Measurements from ENCODE around the gene MACF1. TPM values are rescaled to one million over a fixed set of nuclear protein-coding genes. Genes with fewer than 3 reads are reported as not detected.

MACF1 gene
- total and polyA plus RNA-seq, 5 donors from 2014 or later = 21.8 to 431 (median 26.2) TPM

DNA sequence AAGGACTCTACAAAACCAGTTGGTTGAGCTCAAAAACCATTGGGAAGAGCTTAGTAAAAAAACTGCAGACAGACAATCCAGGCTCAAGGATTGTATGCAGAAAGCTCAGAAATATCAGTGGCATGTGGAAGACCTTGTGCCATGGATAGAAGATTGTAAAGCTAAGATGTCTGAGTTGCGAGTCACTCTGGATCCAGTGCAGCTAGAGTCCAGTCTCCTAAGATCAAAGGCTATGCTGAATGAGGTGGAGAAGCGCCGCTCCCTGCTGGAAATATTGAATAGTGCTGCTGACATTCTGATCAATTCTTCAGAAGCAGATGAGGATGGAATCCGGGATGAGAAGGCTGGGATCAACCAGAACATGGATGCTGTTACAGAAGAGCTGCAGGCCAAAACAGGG is 183.0 kb downstream of the MACF1 start:
- H3K36me3 ChIP-seq (ENCODE audit: control insufficient read depth, insufficient read depth, low read length) = peaks cover 83% of the 10 kb centered on the region
- peak overlapping the region in 2 of 3 donors; percentile 52 to 75 for H3K27ac Mint-ChIP-seq
- no peaks in the 10 kb centered on the region for H3K27me3 ChIP-seq (ENCODE audit: control insufficient read depth, insufficient read depth, low read length)
- H3K4me1 Mint-ChIP-seq = peaks cover 11 to 36% (median 18%) of the 10 kb centered on the region in 4 donors
- ATAC-seq (ENCODE audit: low read depth in 2 of 2) (no peak), DNase-seq (no peak)
- no peaks in the 10 kb centered on the region for H3K27me3 Mint-ChIP-seq
- no peaks in the 10 kb centered on the region for H3K9me3 ChIP-seq (ENCODE audit: control insufficient read depth in 2 of 2, low read length in 2 of 2)
- no peaks in the 10 kb centered on the region for H3K9me3 Mint-ChIP-seq
- H3K4me3 Mint-ChIP-seq = no peak overlapping the region
- no peak overlapping the region for H3K27ac ChIP-seq (ENCODE audit: insufficient read depth, low read length, poor library complexity, severe bottlenecking)
- H3K4me3 ChIP-seq (ENCODE audit: low read depth, low read length) = no peak overlapping the region
- no peaks in the 10 kb centered on the region for H3K4me1 ChIP-seq (ENCODE audit: control insufficient read depth, insufficient read depth, low read length, poor library complexity, severe bottlenecking)
- peaks cover 52% of the 10 kb centered on the region for H3K36me3 Mint-ChIP-seq

GRCh38 chr1:39391691-39392679 is 187.5 kb downstream of the MACF1 start:
- H3K27ac ChIP-seq (ENCODE audit: insufficient read depth, low read length, poor library complexity, severe bottlenecking) = no peak overlapping the region
- H3K4me3 Mint-ChIP-seq = peak overlapping the region in 2 of 4 donors; percentile 45 to 50
- H3K9me3 Mint-ChIP-seq = no peaks in the 10 kb centered on the region
- no peaks in the 10 kb centered on the region for H3K9me3 ChIP-seq (ENCODE audit: control insufficient read depth in 2 of 2, low read length in 2 of 2)
- peaks cover 43% of the 10 kb centered on the region for H3K36me3 Mint-ChIP-seq
- H3K4me3 ChIP-seq (ENCODE audit: low read depth, low read length) = no peak overlapping the region
- no peaks in the 10 kb centered on the region for H3K27me3 ChIP-seq (ENCODE audit: control insufficient read depth, insufficient read depth, low read length)
- DNase-seq (no peak), ATAC-seq (ENCODE audit: low read depth in 2 of 2) (no peak)
- no peaks in the 10 kb centered on the region for H3K27me3 Mint-ChIP-seq
- H3K36me3 ChIP-seq (ENCODE audit: control insufficient read depth, insufficient read depth, low read length) = peaks cover 45% of the 10 kb centered on the region
- peaks cover 38 to 76% (median 41%) of the 10 kb centered on the region in 4 donors for H3K4me1 Mint-ChIP-seq
- peak overlapping the region; percentile 61 to 77 (median 62) for H3K27ac Mint-ChIP-seq
- H3K4me1 ChIP-seq (ENCODE audit: control insufficient read depth, insufficient read depth, low read length, poor library complexity, severe bottlenecking) = peaks cover 20% of the 10 kb centered on the region

- peaks cover 34% of the 10 kb centered on the region for H3K36me3 ChIP-seq (ENCODE audit: control insufficient read depth, insufficient read depth, low read length)
- H3K4me3 ChIP-seq (ENCODE audit: low read depth, low read length) = no peak overlapping the region
- no peaks in the 10 kb centered on the region for H3K27me3 ChIP-seq (ENCODE audit: control insufficient read depth, insufficient read depth, low read length)
- Mint-ChIP-seq H3K36me3 (peaks cover 35% of the 10 kb centered on the region), H3K4me1 (peaks cover 43 to 80% (median 49%) of the 10 kb centered on the region in 4 donors), H3K27me3 (no peaks in the 10 kb centered on the region), H3K9me3 (no peaks in the 10 kb centered on the region), H3K4me3 (no peak overlapping the region), H3K27ac (peak overlapping the region in 2 of 3 donors; percentile 26 to 68)
- H3K4me1 ChIP-seq (ENCODE audit: control insufficient read depth, insufficient read depth, low read length, poor library complexity, severe bottlenecking) = peaks cover 26% of the 10 kb centered on the region
- ATAC-seq (ENCODE audit: low read depth in 2 of 2) (no peak), DNase-seq (no peak)
- H3K27ac ChIP-seq (ENCODE audit: insufficient read depth, low read length, poor library complexity, severe bottlenecking) = no peak overlapping the region
- no peaks in the 10 kb centered on the region for H3K9me3 ChIP-seq (ENCODE audit: control insufficient read depth in 2 of 2, low read length in 2 of 2)
Observed at GRCh38 chr1:39392851-39393573, 188.5 kb downstream of the MACF1 start.

- peaks cover 28% of the 10 kb centered on the region for H3K36me3 ChIP-seq (ENCODE audit: control insufficient read depth, insufficient read depth, low read length)
- Mint-ChIP-seq H3K27me3 (no peaks in the 10 kb centered on the region), H3K27ac (peak overlapping the region in 1 of 3 donors; percentile 65)
Observed at GRCh38 chr1:39393645-39394044, 189.2 kb downstream of the MACF1 start.

DNA sequence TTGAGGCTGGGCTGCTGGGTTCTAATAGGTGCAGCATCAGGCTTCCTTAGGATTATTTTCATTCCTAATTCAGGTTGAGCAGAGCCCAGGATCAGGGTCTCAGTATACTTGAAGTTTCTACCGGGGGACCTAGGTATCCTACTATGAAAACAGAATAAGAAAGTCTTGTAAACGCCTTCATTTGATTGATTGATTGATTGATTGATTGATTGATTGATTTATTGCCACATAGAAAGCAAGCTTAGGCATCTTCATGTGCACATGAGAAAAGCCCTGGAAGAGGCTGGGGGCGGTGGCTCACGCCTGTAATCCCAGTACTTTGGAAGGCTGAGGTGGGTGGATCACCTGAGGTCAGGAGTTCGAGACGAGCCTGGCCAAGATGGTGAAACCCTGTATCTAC is 189.6 kb downstream of the MACF1 start:
- Histone ChIP-seq H3K36me3 (ENCODE audit: control insufficient read depth, insufficient read depth, low read length) (peaks cover 24% of the 10 kb centered on the region), H3K9me3 (ENCODE audit: control insufficient read depth in 2 of 2, low read length in 2 of 2) (no peaks in the 10 kb centered on the region), H3K27ac (ENCODE audit: insufficient read depth, low read length, poor library complexity, severe bottlenecking) (no peak overlapping the region), H3K4me3 (ENCODE audit: low read depth, low read length) (no peak overlapping the region), H3K27me3 (ENCODE audit: control insufficient read depth, insufficient read depth, low read length) (no peaks in the 10 kb centered on the region), H3K4me1 (ENCODE audit: control insufficient read depth, insufficient read depth, low read length, poor library complexity, severe bottlenecking) (peaks cover 37% of the 10 kb centered on the region)
- no peaks in the 10 kb centered on the region for H3K9me3 Mint-ChIP-seq
- no peak for ATAC-seq (ENCODE audit: low read depth in 2 of 2)
- no peak for DNase-seq
- H3K27me3 Mint-ChIP-seq = no peaks in the 10 kb centered on the region
- H3K27ac Mint-ChIP-seq = peak overlapping the region in 1 of 3 donors; percentile 65
- peaks cover 31% of the 10 kb centered on the region for H3K36me3 Mint-ChIP-seq
- peaks cover 48 to 86% (median 59%) of the 10 kb centered on the region in 4 donors for H3K4me1 Mint-ChIP-seq
- H3K4me3 Mint-ChIP-seq = no peak overlapping the region

More at GRCh38 chr1:39393645-39394044, 189.2 kb downstream of the MACF1 start:
- ATAC-seq (ENCODE audit: low read depth in 2 of 2) = no peak
- no peak overlapping the region for H3K4me3 ChIP-seq (ENCODE audit: low read depth, low read length)
- H3K27ac ChIP-seq (ENCODE audit: insufficient read depth, low read length, poor library complexity, severe bottlenecking) = no peak overlapping the region
- peaks cover 48 to 82% (median 55%) of the 10 kb centered on the region in 4 donors for H3K4me1 Mint-ChIP-seq
- no peaks in the 10 kb centered on the region for H3K9me3 Mint-ChIP-seq
- no peak overlapping the region for H3K4me3 Mint-ChIP-seq
- no peak for DNase-seq
- peaks cover 31% of the 10 kb centered on the region for H3K36me3 Mint-ChIP-seq
- no peaks in the 10 kb centered on the region for H3K9me3 ChIP-seq (ENCODE audit: control insufficient read depth in 2 of 2, low read length in 2 of 2)
- peaks cover 33% of the 10 kb centered on the region for H3K4me1 ChIP-seq (ENCODE audit: control insufficient read depth, insufficient read depth, low read length, poor library complexity, severe bottlenecking)
- no peaks in the 10 kb centered on the region for H3K27me3 ChIP-seq (ENCODE audit: control insufficient read depth, insufficient read depth, low read length)

GRCh38 chr1:39394598-39394997 is 190.1 kb downstream of the MACF1 start:
- peaks cover 48 to 90% (median 60%) of the 10 kb centered on the region in 4 donors for H3K4me1 Mint-ChIP-seq
- peak; percentile 94 to 95 for ATAC-seq (ENCODE audit: low read depth in 2 of 2)

DNA sequence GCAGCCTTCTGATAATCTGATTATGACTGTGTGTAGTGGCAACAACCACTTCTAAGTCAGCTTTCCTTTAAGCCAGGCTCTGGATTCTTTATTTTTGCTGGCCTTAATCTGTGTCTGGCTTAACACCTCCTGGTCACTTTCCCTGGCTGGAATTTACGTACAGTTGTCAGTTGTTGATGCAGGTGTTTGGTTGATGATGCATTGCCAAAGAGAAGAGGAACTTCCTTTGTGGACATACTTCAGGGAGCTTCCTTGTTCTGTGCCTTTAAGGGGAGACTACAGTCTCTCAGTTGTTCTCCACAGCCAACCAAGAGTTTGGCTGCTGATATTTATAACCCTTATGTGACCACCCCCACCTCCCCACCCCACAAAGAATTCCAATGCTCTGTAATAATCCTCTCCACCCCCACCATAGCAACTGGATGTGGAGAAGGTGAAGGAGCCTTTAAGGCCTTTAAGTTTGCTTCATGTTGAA is 190.9 kb downstream of the MACF1 start:
- no peaks in the 10 kb centered on the region for H3K9me3 ChIP-seq (ENCODE audit: control insufficient read depth in 2 of 2, low read length in 2 of 2)
- H3K9me3 Mint-ChIP-seq = no peaks in the 10 kb centered on the region
- no peaks in the 10 kb centered on the region for H3K27me3 ChIP-seq (ENCODE audit: control insufficient read depth, insufficient read depth, low read length)
- H3K27ac Mint-ChIP-seq = peak overlapping the region; percentile 68 to 90 (median 81)
- H3K36me3 ChIP-seq (ENCODE audit: control insufficient read depth, insufficient read depth, low read length) = peaks cover 19% of the 10 kb centered on the region
- DNase-seq (no peak), ATAC-seq (ENCODE audit: low read depth in 2 of 2) (no peak)
- H3K4me3 Mint-ChIP-seq = peak overlapping the region in 1 of 4 donors; percentile 55
- peaks cover 38% of the 10 kb centered on the region for H3K4me1 ChIP-seq (ENCODE audit: control insufficient read depth, insufficient read depth, low read length, poor library complexity, severe bottlenecking)
- H3K4me3 ChIP-seq (ENCODE audit: low read depth, low read length) = no peak overlapping the region
- no peak overlapping the region for H3K27ac ChIP-seq (ENCODE audit: insufficient read depth, low read length, poor library complexity, severe bottlenecking)
- H3K4me1 Mint-ChIP-seq = peaks cover 42 to 88% (median 58%) of the 10 kb centered on the region in 4 donors
- no peaks in the 10 kb centered on the region for H3K27me3 Mint-ChIP-seq
- peaks cover 26% of the 10 kb centered on the region for H3K36me3 Mint-ChIP-seq

More at GRCh38 chr1:39394598-39394997, 190.1 kb downstream of the MACF1 start:
- Histone ChIP-seq H3K4me1 (ENCODE audit: control insufficient read depth, insufficient read depth, low read length, poor library complexity, severe bottlenecking) (peaks cover 38% of the 10 kb centered on the region), H3K9me3 (ENCODE audit: control insufficient read depth in 2 of 2, low read length in 2 of 2) (no peaks in the 10 kb centered on the region), H3K36me3 (ENCODE audit: control insufficient read depth, insufficient read depth, low read length) (peaks cover 21% of the 10 kb centered on the region), H3K27me3 (ENCODE audit: control insufficient read depth, insufficient read depth, low read length) (no peaks in the 10 kb centered on the region), H3K27ac (ENCODE audit: insufficient read depth, low read length, poor library complexity, severe bottlenecking) (no peak overlapping the region), H3K4me3 (ENCODE audit: low read depth, low read length) (no peak overlapping the region)
- Mint-ChIP-seq H3K27ac (no peak overlapping the region), H3K36me3 (peaks cover 31% of the 10 kb centered on the region), H3K4me3 (no peak overlapping the region), H3K9me3 (no peaks in the 10 kb centered on the region), H3K27me3 (no peaks in the 10 kb centered on the region)
- peak in 2 of 3 donors; percentile 15 to 53 for DNase-seq

Measured in CD4-positive, CD25-positive, alpha-beta regulatory T cell (primary cell).